Parathyroid adenoma (tissue), 2 donors: ENCODE measurements around the gene SMARCD3.

Experiments
- H2AFZ ChIP-seq: fragments of 300-600 bp; sonication (generic); one replicate; pipeline ENCODE4 v1.7.0; 2017; ENCODE audit warnings: antibody characterized with exemption, mild to moderate bottlenecking
- H3K27ac ChIP-seq: fragments of 300-600 bp; sonication (generic); one replicate; pipeline ENCODE4 v1.7.0; 2017
- H3K27me3 ChIP-seq: fragments of 300-600 bp; sonication (generic); one replicate; pipeline ENCODE4 v1.7.0; 2017; ENCODE audit warnings: low read length; ENCODE audit not compliant: control insufficient read depth, insufficient read depth
- H3K36me3 ChIP-seq: fragments of 300-600 bp; sonication (generic); one replicate; pipeline ENCODE4 v1.7.0; 2017; ENCODE audit warnings: low read length; ENCODE audit not compliant: control insufficient read depth, insufficient read depth
- H3K4me1 ChIP-seq: fragments of 300-600 bp; sonication (generic); one replicate; pipeline ENCODE4 v1.7.0; 2017; ENCODE audit warnings: control low read depth
- H3K4me2 ChIP-seq: fragments of 300-600 bp; sonication (generic); one replicate; pipeline ENCODE4 v1.7.0; 2017; ENCODE audit warnings: low read length
- H3K4me3 ChIP-seq: fragments of 300-600 bp; sonication (generic); one replicate; pipeline ENCODE4 v1.7.0; 2017; ENCODE audit warnings: low read depth, low read length
- H3K79me2 ChIP-seq: fragments of 300-600 bp; sonication (generic); one replicate; pipeline ENCODE4 v1.7.0; 2017; ENCODE audit warnings: control low read depth
- H3K9ac ChIP-seq: fragments of 300-600 bp; sonication (generic); one replicate; pipeline ENCODE4 v1.7.0; 2017; ENCODE audit warnings: mild to moderate bottlenecking
- H3K9me3 ChIP-seq: fragments of 300-600 bp; sonication (generic); one replicate; pipeline ENCODE4 v1.7.0; 2017; ENCODE audit warnings: low read length; ENCODE audit not compliant: control insufficient read depth
- TF ChIP-seq, protein P1 (sequence below): fragments of 300-600 bp; sonication (generic); IDR thresholded peaks from one replicate; pipeline ENCODE4 v1.7.0; 2017; ENCODE audit warnings: antibody characterized with exemption, mild to moderate bottlenecking
- donor health status: primary hyperparathyroidism.

SMARCD3 gene

GRCh38 chr7:151260883-151261282 is 12.4 kb upstream of the SMARCD3 start:
- no peaks in the 10 kb centered on the region for H3K27me3 ChIP-seq
- TF ChIP-seq, protein P1, sequence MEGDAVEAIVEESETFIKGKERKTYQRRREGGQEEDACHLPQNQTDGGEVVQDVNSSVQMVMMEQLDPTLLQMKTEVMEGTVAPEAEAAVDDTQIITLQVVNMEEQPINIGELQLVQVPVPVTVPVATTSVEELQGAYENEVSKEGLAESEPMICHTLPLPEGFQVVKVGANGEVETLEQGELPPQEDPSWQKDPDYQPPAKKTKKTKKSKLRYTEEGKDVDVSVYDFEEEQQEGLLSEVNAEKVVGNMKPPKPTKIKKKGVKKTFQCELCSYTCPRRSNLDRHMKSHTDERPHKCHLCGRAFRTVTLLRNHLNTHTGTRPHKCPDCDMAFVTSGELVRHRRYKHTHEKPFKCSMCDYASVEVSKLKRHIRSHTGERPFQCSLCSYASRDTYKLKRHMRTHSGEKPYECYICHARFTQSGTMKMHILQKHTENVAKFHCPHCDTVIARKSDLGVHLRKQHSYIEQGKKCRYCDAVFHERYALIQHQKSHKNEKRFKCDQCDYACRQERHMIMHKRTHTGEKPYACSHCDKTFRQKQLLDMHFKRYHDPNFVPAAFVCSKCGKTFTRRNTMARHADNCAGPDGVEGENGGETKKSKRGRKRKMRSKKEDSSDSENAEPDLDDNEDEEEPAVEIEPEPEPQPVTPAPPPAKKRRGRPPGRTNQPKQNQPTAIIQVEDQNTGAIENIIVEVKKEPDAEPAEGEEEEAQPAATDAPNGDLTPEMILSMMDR: no peak

GRCh38 chr7:151260471-151260870 is 12.0 kb upstream of the SMARCD3 start:
- Histone ChIP-seq H2AFZ (no peak overlapping the region), H3K9ac (no peak overlapping the region), H3K4me2 (no peak overlapping the region), H3K27me3 (no peaks in the 10 kb centered on the region), H3K79me2 (no peaks in the 10 kb centered on the region), H3K4me3 (no peak overlapping the region), H3K9me3 (no peaks in the 10 kb centered on the region), H3K27ac (no peak overlapping the region), H3K4me1 (no peaks in the 10 kb centered on the region), H3K36me3 (no peaks in the 10 kb centered on the region)
- TF ChIP-seq, protein P1: no peak

More at GRCh38 chr7:151260883-151261282, 12.4 kb upstream of the SMARCD3 start:
- no peak overlapping the region for H3K27ac ChIP-seq
- no peaks in the 10 kb centered on the region for H3K36me3 ChIP-seq
- H2AFZ ChIP-seq: no peak overlapping the region
- no peaks in the 10 kb centered on the region for H3K4me1 ChIP-seq
- H3K79me2 ChIP-seq: no peaks in the 10 kb centered on the region
- no peak overlapping the region for H3K9ac ChIP-seq
- H3K4me2 ChIP-seq: no peak overlapping the region
- H3K9me3 ChIP-seq: no peaks in the 10 kb centered on the region
- no peak overlapping the region for H3K4me3 ChIP-seq

GRCh38 chr7:151257990-151258389 is 9.5 kb upstream of the SMARCD3 start:
- no peaks in the 10 kb centered on the region for H3K79me2 ChIP-seq
- H3K4me2 ChIP-seq: no peak overlapping the region
- TF ChIP-seq, protein P1: no peak
- H3K4me3 ChIP-seq: no peak overlapping the region
- H3K9ac ChIP-seq: no peak overlapping the region
- H3K27me3 ChIP-seq: no peaks in the 10 kb centered on the region
- H2AFZ ChIP-seq: no peak overlapping the region
- no peak overlapping the region for H3K27ac ChIP-seq
- no peaks in the 10 kb centered on the region for H3K36me3 ChIP-seq
- H3K4me1 ChIP-seq: peaks cover under 1% of the 10 kb centered on the region
- no peaks in the 10 kb centered on the region for H3K9me3 ChIP-seq

DNA sequence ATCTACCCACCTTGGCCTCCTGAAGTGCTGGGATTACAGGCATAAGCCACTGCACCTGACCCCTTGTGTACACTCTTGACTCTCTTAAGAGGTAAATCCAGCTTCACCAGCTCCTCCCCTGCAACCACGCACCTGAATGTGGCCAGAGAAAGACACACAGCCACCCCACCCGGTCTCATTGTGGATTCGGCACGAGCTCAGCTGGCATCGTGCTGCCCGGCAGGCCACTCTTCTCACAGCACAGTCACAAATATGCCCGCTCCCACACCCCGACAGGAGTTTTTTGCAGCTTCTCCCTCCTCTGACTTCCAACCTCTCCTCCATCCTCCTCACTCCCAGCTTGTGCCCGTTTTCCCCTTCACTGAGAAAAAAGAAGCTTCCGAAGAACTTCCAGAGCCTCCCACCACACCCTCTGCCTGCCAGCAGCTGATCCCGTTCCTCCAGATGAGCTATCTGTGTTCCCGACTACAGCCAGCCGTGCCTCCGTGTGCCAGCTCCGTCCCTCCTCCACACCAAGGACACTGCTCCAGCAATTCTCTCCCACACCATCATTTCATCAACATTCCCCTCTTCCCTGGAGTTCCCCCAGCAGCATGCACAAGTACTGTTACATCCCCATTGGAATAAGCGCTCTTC is 8.0 kb upstream of the SMARCD3 start:
- Histone ChIP-seq H3K27me3 (no peaks in the 10 kb centered on the region), H3K4me1 (peaks cover 4% of the 10 kb centered on the region), H3K27ac (no peak overlapping the region), H3K36me3 (no peaks in the 10 kb centered on the region), H3K9ac (no peak overlapping the region), H3K79me2 (no peaks in the 10 kb centered on the region), H3K4me3 (no peak overlapping the region), H2AFZ (no peak overlapping the region), H3K4me2 (no peak overlapping the region), H3K9me3 (no peaks in the 10 kb centered on the region)
- TF ChIP-seq, protein P1: no peak

GRCh38 chr7:151255390-151255789 is 6.9 kb upstream of the SMARCD3 start:
- TF ChIP-seq, protein P1: no peak
- H3K4me3 ChIP-seq: no peak overlapping the region
- H3K4me2 ChIP-seq: no peak overlapping the region
- H2AFZ ChIP-seq: no peak overlapping the region
- H3K36me3 ChIP-seq: no peaks in the 10 kb centered on the region
- no peak overlapping the region for H3K27ac ChIP-seq
- no peaks in the 10 kb centered on the region for H3K27me3 ChIP-seq
- H3K4me1 ChIP-seq: peaks cover 12% of the 10 kb centered on the region
- H3K79me2 ChIP-seq: no peaks in the 10 kb centered on the region
- no peaks in the 10 kb centered on the region for H3K9me3 ChIP-seq
- no peak overlapping the region for H3K9ac ChIP-seq
